Islet of Langerhans (tissue), 1 donor: ENCODE results near the gene CUEDC2.

ENCODE experiments used
- FAIRE-seq: peaks from one replicate; lab custom pipeline; 2011; peaks lifted over from hg19 to GRCh38; lab: Jason Lieb, UNC

The CUEDC2 gene

DNA sequence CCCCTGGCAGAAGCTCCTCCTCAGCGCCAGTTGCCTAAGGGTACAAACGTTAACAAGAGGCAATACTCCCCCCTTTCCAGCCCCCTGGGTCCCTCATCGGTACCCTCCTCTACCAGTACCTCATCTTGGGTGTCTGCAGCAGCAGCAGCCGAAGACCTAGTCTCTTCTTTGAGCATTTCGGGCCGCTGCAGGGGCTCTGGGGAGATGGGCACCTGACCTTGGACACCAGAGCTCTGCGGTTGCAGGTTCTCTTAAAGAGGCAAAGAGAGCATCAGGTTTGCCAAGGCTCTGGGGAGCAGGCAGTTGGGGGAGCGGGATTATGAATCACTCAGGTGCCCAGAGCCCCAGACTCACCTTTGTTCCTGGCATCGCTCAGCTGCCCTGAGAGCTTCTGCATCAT is 8.2 kb downstream of the CUEDC2 start:
- FAIRE-seq = no peak

DNA sequence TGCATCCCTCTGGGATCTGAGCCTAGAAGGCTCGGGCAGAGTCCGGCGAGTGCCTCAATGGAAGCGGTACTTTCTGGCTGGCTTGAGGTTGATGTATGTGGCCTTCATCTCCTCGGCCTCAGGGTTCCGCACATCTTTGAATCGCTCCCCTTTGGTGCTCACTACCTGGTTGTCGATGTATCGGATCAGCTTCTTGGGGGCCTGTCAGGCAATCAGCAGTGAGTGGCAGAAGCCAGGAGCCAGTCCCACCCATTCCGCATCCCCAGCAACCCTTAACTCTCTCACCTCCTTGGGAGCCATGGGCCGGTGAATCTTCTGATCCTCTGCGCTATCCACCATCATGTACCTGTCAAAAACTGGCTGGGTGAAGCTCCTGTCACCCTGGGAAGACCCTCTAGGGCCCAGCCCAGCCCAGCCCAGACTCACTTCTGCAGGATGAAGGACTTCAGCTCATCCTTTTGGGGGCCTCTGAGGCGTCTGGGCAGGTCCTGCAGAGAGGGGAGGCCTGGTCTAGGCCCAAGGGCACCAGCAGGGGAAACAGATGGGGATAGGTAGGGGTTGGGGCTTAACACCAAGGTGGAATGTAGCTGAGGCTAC is 8.9 kb downstream of the CUEDC2 start:
- FAIRE-seq = no peak

DNA sequence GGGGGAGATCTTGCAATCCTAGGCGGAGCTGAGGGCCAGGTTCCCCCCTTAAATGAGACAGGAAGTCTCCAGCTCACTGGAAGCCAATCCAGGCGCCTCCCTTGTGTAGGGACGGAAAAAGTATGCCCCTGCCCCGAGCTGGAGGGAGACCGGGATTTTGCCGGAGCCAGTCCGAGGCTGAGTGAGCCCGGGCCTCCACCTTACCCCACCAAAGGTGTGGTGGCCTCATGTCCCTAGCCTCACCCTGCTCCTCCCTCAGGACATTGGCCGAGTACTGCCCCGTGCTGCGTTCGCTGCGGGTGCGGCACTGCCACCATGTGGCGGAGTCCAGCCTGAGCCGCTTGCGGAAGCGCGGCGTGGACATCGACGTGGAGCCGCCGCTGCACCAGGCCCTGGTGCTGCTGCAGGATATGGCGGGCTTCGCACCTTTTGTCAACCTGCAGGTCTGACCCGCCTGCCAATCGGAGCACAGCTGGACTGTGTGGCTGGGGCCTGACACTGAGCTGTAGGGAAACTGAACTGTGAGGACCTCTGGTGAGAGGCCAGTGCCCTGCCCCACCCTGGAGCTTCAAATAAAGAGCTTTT is 9.7 kb downstream of the CUEDC2 start:
- no peak for FAIRE-seq

DNA sequence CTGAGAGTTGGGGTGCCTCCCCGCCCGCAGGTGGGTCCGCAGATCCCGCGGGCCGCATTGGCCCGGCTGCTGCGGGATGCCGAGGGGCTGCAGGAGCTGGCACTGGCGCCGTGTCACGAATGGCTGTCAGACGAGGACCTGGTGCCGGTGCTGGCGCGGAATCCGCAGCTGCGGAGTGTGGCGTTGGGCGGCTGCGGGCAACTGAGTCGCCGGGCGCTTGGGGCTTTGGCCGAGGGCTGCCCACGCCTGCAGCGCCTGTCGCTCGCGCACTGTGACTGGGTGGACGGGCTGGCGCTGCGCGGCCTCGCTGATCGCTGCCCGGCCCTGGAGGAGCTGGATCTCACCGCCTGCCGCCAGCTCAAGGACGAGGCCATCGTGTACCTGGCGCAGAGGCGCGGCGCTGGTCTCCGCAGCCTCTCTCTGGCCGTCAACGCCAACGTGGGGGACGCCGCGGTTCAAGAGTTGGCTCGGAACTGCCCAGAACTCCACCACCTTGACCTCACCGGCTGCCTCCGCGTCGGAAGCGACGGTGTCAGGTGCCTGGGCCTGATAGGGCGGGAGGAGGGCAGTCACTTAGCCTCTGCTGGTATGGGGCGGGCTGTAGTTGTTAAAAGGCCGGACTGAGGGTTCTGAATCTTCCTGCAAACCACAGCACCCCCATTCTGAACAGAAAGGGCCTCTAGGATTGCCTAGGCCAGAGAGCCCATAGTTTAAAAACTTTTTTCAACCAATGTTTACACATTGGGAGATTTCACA is 10.4 kb downstream of the CUEDC2 start:
- no peak for FAIRE-seq

DNA sequence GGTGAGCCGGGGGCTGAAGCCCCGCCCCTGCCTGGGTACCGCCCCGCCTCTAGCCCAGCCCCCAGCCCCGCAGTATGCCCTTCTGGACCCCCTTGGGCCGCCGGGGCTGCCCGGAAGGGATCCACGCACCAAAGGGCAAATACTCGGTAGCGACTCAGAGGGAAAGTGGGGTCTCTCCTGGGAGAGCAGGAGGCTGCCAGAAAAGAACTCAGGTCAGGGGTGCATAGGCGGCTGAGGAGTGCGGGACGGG is 10.9 kb downstream of the CUEDC2 start:
- FAIRE-seq = no peak

DNA sequence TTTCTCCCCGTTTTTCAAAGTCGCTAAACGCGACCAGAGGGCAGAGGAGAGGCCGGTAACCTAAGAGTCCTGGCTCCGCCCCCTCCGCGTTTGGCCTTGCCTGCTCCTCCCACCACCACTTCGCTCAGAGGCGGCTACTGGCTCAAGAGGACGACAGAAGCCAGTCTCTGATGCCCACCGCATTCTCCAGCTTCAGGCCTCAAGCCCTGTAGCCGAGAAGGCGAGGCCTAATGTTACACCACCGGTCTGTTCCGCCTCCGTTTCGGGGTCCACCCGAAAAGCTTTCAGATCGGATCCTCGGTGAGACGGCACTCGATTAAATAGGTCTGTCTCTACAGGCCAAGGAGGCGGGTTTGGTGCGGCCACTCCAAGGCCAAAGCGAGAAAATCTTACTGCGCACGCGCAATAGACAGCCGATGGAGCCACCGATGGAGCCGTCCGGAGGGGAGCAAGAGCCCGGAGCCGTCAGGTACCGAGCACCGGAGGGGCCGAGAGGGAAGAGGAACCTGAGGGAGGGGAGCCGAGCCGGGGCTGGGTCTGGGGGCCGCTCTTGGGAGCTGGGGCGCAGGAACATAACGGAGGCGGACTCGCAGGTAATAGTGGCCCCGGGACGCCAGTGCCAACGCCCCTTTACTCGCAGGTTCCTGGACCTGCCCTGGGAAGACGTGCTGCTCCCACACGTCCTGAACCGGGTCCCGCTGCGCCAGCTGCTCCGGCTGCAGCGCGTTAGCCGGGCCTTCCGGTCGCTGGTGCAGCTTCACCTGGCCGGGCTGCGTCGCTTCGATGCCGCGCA is 11.5 kb downstream of the CUEDC2 start, which contains the start of gene FBXL15:
Gene FBXL15, plus strand, starts transcription at position 123 of the 793 bp plus-strand sequence. Its CDS starts 294 bp downstream, at position 417.
- peak; percentile 49 for FAIRE-seq

DNA sequence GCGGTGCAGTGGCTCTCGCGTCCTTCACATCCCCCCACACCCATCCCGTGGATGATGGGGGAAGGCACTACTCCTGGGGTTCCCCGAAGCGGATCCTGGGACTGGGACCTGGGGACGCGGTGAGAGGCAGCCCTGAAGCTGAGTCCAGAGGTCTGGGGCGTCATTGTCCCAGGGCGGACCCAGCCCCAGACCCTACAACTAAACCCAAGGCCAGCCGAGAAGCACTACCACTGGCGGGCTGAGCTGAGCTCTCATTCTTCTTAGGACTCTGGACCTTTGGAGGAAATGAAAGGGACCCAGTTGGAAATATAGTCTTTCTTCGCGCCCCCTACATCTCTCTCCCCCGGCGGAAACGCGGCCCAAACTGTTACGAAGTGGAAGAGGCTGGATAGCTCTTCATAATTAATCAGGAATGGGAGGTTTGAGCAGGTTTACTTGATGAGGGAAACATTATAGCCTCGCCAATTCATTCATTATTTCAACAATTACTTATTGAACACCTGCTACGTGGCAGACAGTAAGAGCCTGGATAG is 12.1 kb downstream of the CUEDC2 start:
- no peak for FAIRE-seq

DNA sequence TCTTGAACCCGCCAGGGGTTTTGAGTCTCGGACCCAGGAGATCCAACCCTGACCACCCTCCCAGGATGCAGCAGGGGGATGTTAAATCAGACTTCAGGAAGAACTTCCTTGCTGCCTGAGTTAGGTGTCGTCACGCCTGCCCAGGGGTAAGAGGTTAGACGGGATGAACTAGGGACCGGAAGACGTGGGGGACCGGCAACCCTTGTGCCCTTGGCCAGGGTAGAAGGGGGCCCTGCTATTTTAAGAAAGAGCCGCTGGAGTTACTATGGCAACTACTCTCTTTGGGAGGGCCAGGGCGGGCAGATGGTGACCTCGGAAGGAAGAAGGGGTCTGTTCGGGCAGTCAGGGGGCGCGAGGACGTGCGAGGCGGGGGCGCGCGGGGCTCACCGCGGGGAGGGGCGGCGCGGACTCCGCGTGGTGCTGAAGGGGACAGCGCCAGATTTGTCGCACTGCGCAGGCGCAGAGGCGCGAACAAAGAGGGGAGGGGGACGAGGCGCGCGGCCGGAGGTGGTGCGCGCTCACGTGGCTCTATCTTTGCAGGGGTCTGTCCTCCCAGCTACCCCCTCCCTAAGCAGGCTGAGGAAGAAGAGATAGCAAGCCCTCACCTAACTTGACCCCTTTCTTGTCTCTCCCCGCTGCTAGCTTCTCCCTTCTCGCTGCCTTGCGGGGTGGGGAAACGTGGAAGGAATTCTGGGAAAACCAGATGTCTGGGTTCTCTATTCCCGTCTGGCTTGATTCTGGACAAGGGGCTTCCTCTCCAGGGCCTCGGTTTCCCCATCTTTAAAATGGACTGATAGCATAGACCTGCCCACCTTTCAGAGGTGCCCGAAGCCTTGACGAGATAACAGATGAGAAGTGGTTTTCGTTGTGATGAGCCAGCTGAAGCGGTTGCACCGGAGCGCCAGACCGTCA is 12.8 kb downstream of the CUEDC2 start:
- FAIRE-seq = no peak

DNA sequence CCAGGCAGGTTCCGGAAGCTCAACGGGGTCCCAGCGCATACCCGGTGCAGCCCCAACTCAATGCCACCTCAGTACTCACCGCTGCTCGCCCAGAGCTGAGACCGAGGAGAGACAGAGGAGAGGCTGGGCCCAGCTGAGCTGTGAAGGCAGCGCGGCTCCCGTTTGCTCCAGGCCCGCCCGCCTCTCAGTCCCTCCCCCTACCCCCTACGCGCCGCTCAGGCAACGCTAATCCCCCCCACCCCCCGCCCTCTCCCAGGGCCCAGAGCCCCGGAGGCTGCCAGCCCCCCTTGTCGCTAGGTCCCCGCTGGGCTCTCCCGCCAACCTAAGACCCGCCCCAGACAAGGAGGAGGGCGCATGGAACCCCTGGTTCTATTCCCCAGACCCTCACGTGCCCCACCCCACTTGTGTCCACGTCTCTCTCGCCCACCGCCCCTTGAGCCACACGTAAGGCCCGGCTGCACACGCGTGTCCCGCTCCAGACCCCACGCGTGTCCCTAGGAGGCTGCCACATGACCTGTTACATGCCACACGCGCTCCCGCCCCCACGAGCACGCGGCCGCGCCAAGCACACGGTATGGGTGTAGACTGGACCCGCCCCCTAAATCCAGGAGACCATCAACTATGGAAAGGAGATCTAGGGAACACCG is 13.6 kb downstream of the CUEDC2 start, which contains the start of gene PSD:
Gene PSD, minus strand, starts transcription at position 164 of the 647 bp plus-strand sequence. CDS start 1,747 bp downstream, outside the sequence.
- FAIRE-seq = no peak

DNA sequence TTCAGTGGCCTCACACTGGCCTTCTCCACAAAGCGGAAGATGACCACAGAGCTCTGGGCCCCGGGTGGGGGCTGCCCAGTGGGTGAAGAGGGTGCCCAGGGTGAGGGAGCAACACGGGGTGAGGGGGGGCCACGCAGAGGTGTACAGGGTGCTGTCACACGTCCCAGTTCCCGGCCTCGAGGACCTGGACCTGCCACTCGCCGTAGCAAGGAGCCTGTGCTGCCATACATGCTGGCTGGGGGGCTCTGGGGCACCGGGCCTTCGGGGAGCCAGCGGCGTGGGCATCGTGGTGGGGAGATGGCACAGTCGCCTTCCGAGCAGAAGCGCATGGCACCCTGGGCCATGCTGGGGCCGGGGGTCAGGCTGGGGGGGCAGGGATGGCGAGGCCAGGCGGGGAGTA is 15.7 kb downstream of the CUEDC2 start:
- FAIRE-seq = no peak

DNA sequence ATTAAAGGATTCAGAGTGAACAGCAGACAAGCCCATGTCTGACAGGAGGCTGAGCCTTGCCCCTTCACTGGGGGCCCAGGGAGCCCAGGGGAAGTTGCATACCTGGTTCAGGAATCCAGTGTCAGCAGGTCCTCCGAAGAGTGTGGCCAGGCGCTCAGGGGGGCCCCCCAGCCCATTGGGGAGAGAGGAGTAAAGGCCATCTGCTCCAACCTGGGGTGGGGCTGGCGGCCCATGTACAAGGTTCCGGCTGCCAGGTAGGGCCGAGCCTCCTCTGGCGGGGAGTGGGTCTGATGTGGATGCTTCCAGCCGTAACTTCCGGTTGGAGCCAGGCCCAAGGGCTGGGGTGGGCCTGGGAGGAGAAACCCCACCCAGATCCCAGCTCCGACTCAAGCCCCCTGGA is 16.1 kb downstream of the CUEDC2 start:
- no peak for FAIRE-seq

DNA sequence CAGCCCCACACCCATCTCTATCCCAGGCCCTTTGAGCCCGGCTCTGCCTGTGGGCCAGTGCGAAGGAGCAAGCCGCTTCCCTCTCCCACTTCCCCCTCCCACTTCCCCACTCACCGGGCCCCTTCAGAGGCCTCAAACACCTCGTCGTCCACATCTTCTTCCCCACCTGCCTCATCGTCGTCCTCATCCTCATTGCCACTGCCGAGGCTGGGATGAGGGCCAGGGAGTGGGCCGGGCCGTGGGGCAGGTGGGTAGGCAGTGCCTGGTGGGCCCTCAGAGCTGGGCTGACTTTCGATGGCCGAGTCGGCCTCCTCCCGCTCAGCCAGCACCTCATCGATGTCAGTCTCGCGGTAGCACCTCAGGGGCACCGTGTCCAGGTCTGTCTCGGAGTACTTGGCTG is 17.6 kb downstream of the CUEDC2 start:
- FAIRE-seq = no peak

DNA sequence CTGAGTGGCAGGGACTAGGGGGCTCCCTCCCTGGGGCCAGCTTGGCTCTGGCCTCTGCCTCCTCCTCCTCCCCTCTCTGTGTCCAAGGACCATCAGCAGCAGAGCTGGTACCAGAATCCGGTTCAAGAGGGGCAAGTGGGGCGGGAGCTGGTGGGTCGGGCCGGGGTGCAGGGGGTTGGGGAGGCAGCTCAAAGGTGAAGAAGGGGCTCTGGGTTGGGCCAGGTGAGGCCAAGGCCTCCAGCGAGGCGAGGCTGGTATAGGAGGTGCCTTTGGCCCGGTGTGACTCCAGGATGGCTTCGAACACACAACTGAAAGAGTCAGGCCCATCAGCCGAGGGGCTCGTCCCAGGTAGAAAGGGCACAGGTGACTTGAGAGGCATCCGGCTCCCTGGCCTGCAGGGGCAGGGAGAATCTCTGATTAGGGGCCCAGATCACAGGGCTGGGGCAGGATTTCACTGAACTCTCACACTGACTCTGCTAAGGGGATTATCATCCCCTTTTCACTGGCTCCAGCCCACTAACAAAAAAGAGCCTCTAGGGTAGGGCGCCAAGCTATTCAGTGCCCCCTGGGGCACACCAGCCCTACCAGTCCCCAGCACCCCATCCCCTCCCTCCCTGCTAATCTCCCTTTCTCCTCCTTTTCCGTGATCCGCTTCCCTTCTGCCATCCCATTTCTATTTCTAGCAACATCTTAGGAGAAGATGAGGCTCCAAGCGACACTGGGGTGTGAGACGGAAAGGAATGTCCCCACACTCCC is 18.4 kb downstream of the CUEDC2 start:
- FAIRE-seq = no peak

DNA sequence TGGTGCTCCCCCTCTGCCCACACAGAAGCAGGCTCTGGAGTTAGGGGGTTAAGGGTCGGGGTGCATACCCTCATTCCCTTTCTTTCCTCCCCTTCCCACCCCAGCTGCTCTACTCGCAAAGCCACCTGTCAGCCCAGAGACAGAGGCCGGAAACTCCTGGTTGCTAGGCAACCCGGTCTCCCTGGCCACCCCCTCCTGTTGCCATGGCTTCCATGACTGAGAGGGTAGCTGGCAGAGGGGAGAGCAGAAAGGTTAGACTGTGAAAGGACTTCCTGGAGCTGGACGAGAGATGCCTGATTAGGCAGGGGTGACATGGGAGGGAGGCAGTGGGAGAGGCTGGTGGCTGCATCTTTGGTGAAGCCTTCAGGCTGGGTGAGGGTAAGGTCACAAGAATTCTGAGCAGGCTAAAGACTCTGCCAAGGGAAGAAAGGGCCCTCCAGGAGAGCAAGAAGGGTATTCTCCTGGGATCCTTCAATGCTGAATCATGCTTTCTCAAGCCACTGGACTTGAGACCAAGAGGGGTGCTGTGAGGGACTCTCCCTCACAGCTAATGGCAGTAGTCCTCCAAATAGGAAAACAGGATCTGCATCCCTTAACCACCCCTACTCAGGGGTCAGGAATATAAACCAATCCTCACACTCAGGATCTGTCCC is 19.2 kb downstream of the CUEDC2 start:
- peak; percentile 60 for FAIRE-seq

DNA sequence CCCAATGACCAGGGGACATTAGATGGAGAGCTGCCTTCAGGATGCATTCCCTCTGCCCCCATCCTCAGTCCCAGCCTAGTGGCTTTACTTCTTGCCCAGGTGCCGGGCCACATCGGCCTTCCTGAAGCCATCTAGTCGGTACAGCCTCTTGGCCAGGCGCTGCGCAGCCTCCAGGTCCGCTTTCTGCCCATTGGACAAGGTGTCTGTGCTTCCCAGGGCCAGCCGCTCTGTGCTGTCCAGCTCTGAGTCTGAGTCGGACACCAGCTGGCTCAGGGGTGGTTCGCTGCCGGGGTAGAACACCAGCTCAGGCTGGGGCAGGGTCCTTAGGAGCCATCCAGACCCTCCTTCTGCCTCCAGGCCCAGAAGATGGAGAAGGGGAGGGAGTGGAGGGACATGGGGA is 20.1 kb downstream of the CUEDC2 start:
- no peak for FAIRE-seq

DNA sequence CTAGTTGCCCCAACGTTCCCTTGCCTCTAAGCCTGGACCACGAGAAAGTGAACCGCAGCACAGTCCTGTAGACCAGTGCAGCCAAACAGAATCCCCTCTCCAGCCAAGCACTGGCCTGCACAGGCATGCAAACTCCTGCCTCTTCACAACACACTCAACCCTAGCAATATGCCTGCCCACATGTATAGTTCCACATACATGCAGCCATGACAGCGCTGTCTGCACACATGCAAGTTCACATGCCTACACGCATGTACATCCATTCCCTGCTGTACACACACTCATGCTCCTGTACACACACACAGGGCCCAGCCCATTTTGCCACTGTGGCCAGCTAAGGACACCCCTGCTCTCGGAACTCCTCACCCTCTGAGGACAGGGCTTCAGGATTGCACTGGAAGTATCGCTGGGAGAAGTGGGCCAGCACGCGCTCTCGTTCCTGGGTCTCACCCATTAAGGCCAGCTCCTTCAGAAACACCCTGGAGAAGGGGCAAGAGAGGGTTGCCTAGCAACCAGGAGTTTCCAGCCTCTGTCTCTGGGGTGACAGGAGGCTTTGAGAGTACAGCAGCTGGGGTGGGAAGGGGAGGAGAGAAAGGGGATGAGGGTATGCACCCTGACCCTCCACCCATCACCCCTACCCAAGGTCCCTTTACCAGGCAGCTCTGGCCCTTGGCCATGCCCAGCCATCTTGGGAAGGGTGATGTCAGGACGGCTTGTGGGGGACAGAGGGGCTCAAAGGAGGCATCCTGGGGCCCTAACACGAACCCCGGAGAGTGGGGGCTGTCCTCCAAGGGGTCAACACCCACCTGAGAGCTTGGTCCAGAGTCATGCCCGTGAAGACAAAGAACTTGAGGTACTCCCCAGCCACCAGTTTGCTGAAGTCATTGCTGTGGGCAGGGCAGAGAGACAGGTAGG is 20.8 kb downstream of the CUEDC2 start:
- FAIRE-seq = no peak

DNA sequence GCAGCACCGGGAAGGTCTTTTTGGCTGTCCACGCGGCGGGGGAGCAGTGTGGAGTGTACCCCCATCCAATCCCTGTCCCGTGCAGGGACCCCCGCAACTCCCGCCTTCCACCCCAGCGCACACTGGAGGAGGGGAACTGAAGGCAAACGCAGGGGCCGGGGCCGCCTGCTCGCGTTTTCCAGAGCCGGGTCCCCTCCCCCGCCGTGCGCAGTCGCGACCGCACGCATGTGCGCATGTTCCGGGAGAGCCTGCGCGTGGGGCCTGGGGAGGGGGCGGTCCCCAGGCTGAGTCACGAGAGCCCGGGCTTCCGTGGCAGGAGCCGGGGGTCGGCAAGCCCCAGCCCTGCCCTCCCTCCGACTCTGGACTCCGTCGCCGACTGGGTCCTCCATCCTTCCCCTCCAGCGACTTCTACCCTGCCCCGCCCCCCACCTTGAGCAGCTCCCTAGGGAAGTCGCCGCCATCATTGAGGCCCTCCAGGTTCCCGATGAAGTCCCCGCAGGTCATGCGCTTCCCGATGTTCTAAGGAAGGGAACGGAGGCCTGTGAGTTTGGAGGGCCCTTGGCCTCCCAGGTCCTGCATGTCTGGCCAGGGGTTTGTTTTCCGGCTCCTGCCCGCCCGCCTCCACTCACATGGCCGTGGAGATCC is 21.8 kb downstream of the CUEDC2 start:
- no peak for FAIRE-seq
